HEK293 (cell line): ENCODE measurements around the gene FRMD5.

Source experiments
- BCL11A ChIP-seq: fragments of 450-650 bp; formaldehyde crosslinking; IDR thresholded peaks from 2 replicates; pipeline ENCODE4 v1.5.1; 2016; ENCODE audit warnings: low read depth, missing biosample characterization, missing genetic modification characterization
- EGR2 ChIP-seq: fragments of 450-650 bp; formaldehyde crosslinking; IDR thresholded peaks from 2 replicates; pipeline ENCODE4 v1.5.1; 2016; ENCODE audit warnings: low read depth, missing biosample characterization, missing genetic modification characterization
- IKZF3 ChIP-seq: fragments of 450-650 bp; IDR thresholded peaks from 2 replicates; pipeline ENCODE4 v1.5.0; 2018; ENCODE audit warnings: missing biosample characterization, mild to moderate bottlenecking, missing genetic modification characterization, moderate library complexity
- KLF17 ChIP-seq: fragments of 450-650 bp; formaldehyde crosslinking; IDR thresholded peaks from 2 replicates; pipeline ENCODE4 v1.5.1; 2016; ENCODE audit warnings: missing biosample characterization, missing genetic modification characterization
- OSR2 ChIP-seq: fragments of 450-650 bp; formaldehyde crosslinking; IDR thresholded peaks from 2 replicates; pipeline ENCODE4 v1.5.1; 2016; ENCODE audit warnings: missing biosample characterization, missing genetic modification characterization
- SCRT2 ChIP-seq: fragments of 450-650 bp; formaldehyde crosslinking; IDR thresholded peaks from 2 replicates; pipeline ENCODE4 v1.5.1; 2016; ENCODE audit warnings: missing biosample characterization, missing genetic modification characterization
- TRIM28 ChIP-seq: IDR thresholded peaks from 2 replicates; pipeline ENCODE4 v1.6.1; 2011; ENCODE audit warnings: low read length, control low read depth, borderline replicate concordance
- ZBTB1 ChIP-seq: fragments of 450-650 bp; formaldehyde crosslinking; IDR thresholded peaks from 2 replicates; pipeline ENCODE4 v1.5.1; 2016; ENCODE audit warnings: missing biosample characterization, missing genetic modification characterization
- ZBTB20 ChIP-seq: fragments of 450-650 bp; formaldehyde crosslinking; IDR thresholded peaks from 2 replicates; pipeline ENCODE4 v1.5.1; 2016; ENCODE audit warnings: missing biosample characterization, missing genetic modification characterization
- ZBTB44 ChIP-seq: fragments of 450-650 bp; IDR thresholded peaks from 2 replicates; pipeline ENCODE4 v1.5.1; 2018; ENCODE audit warnings: missing biosample characterization, mild to moderate bottlenecking, missing genetic modification characterization
- ZEB2 ChIP-seq: fragments of 450-650 bp; formaldehyde crosslinking; IDR thresholded peaks from 2 replicates; pipeline ENCODE4 v1.5.1; 2016; ENCODE audit warnings: missing biosample characterization, missing genetic modification characterization
- ZFHX2 ChIP-seq: fragments of 450-650 bp; formaldehyde crosslinking; conservative IDR thresholded peaks from 2 replicates; pipeline ENCODE4 v1.5.1; 2016; ENCODE audit warnings: missing biosample characterization, missing genetic modification characterization
- ZNF10 ChIP-seq: fragments of 450-650 bp; formaldehyde crosslinking; IDR thresholded peaks from 2 replicates; pipeline ENCODE4 v1.5.1; 2017; ENCODE audit warnings: missing biosample characterization, missing genetic modification characterization
- ZNF133 ChIP-seq: fragments of 450-650 bp; formaldehyde crosslinking; IDR thresholded peaks from 2 replicates; pipeline ENCODE4 v1.5.1; 2016; ENCODE audit warnings: missing biosample characterization, missing genetic modification characterization
- ZNF148 ChIP-seq: fragments of 450-650 bp; formaldehyde crosslinking; IDR thresholded peaks from 2 replicates; pipeline ENCODE4 v1.5.0; 2017; ENCODE audit warnings: missing biosample characterization, missing genetic modification characterization, borderline replicate concordance
- ZNF16 ChIP-seq: fragments of 450-650 bp; formaldehyde crosslinking; IDR thresholded peaks from 2 replicates; pipeline ENCODE4 v1.5.1; 2016; ENCODE audit warnings: low read depth, missing biosample characterization, missing genetic modification characterization
- ZNF174 ChIP-seq: fragments of 450-650 bp; formaldehyde crosslinking; IDR thresholded peaks from 2 replicates; pipeline ENCODE4 v1.5.0; 2017; ENCODE audit warnings: missing biosample characterization, mild to moderate bottlenecking, missing genetic modification characterization
- ZNF18 ChIP-seq: fragments of 450-650 bp; formaldehyde crosslinking; IDR thresholded peaks from 2 replicates; pipeline ENCODE4 v1.5.1; 2016; ENCODE audit warnings: missing biosample characterization, missing genetic modification characterization
- ZNF223 ChIP-seq: fragments of 450-650 bp; formaldehyde crosslinking; IDR thresholded peaks from 2 replicates; pipeline ENCODE4 v1.5.1; 2016; ENCODE audit warnings: missing biosample characterization, missing genetic modification characterization
- ZNF248 ChIP-seq: fragments of 450-650 bp; formaldehyde crosslinking; IDR thresholded peaks from 2 replicates; pipeline ENCODE4 v1.5.1; 2017; ENCODE audit warnings: missing biosample characterization, missing genetic modification characterization
- ZNF26 ChIP-seq: fragments of 450-650 bp; formaldehyde crosslinking; IDR thresholded peaks from 2 replicates; pipeline ENCODE4 v1.5.1; 2016; ENCODE audit warnings: missing biosample characterization, missing genetic modification characterization
- ZNF324 ChIP-seq: fragments of 450-650 bp; formaldehyde crosslinking; IDR thresholded peaks from 2 replicates; pipeline ENCODE4 v1.5.1; 2016; ENCODE audit warnings: missing biosample characterization, missing genetic modification characterization
- ZNF350 ChIP-seq: fragments of 450-650 bp; formaldehyde crosslinking; IDR thresholded peaks from 2 replicates; pipeline ENCODE4 v1.5.0; 2017; ENCODE audit warnings: missing biosample characterization, mild to moderate bottlenecking, missing genetic modification characterization
- ZNF394 ChIP-seq: fragments of 450-650 bp; formaldehyde crosslinking; IDR thresholded peaks from 2 replicates; pipeline ENCODE4 v1.5.1; 2016; ENCODE audit warnings: missing biosample characterization, missing genetic modification characterization, mild to moderate bottlenecking, moderate library complexity, borderline replicate concordance
- ZNF48 ChIP-seq: fragments of 450-650 bp; formaldehyde crosslinking; IDR thresholded peaks from 2 replicates; pipeline ENCODE4 v1.5.1; 2016; ENCODE audit warnings: missing biosample characterization, missing genetic modification characterization
- ZNF549 ChIP-seq: fragments of 450-650 bp; IDR thresholded peaks from 2 replicates; pipeline ENCODE4 v1.5.1; 2018; ENCODE audit warnings: missing biosample characterization, missing genetic modification characterization, mild to moderate bottlenecking, inconsistent platforms, moderate library complexity
- ZNF629 ChIP-seq: fragments of 450-650 bp; formaldehyde crosslinking; IDR thresholded peaks from 2 replicates; pipeline ENCODE4 v1.5.1; 2017; ENCODE audit warnings: missing biosample characterization, missing genetic modification characterization
- ZNF645 ChIP-seq: fragments of 450-650 bp; formaldehyde crosslinking; IDR thresholded peaks from 2 replicates; pipeline ENCODE4; 2016; ENCODE audit warnings: missing biosample characterization, missing genetic modification characterization
- ZNF658 ChIP-seq: fragments of 450-650 bp; formaldehyde crosslinking; IDR thresholded peaks from 2 replicates; pipeline ENCODE4; 2016; ENCODE audit warnings: missing biosample characterization, missing genetic modification characterization
- ZNF670 ChIP-seq: fragments of 450-650 bp; formaldehyde crosslinking; IDR thresholded peaks from 2 replicates; pipeline ENCODE4 v1.5.1; 2016; ENCODE audit warnings: missing biosample characterization, missing genetic modification characterization, low read depth
- ZNF701 ChIP-seq: fragments of 450-650 bp; formaldehyde crosslinking; IDR thresholded peaks from 2 replicates; pipeline ENCODE4 v1.5.1; 2016; ENCODE audit warnings: missing biosample characterization, missing genetic modification characterization
- ZNF777 ChIP-seq: fragments of 450-650 bp; formaldehyde crosslinking; IDR thresholded peaks from 2 replicates; pipeline ENCODE4 v1.5.1; 2017; ENCODE audit warnings: missing biosample characterization, missing genetic modification characterization, borderline replicate concordance

Gene FRMD5

GRCh38 chr15:43826508-43827341 is 368.3 kb downstream of the FRMD5 start, which contains the start of gene WDR76 (continued):
- TF ChIP-seq ZNF174 (tag by site-specific recombination), result no peak
- peak; percentile 62; the same call in 1 of the 2 replicates for TF ChIP-seq ZNF324 (tag by site-specific recombination)
- no peak for TF ChIP-seq TRIM28
- TF ChIP-seq ZNF10 (tag by site-specific recombination), result no peak
- no peak for TF ChIP-seq ZNF26 (tag by site-specific recombination)
- peak; percentile 75 for TF ChIP-seq ZEB2 (tag by site-specific recombination)
- no peak for TF ChIP-seq ZNF133 (tag by site-specific recombination)
- no peak for TF ChIP-seq ZNF350 (tag by site-specific recombination)
- 0 out of 2 replicates have a peak, but pooled peaks have one; percentile 13 for TF ChIP-seq IKZF3
- TF ChIP-seq ZFHX2 (tag by site-specific recombination), result peak; percentile 19; the same call in 1 of the 2 replicates
- no peak for TF ChIP-seq ZNF777 (tag by site-specific recombination)
- TF ChIP-seq ZNF148, result no peak
- no peak for TF ChIP-seq ZBTB44 (tag by site-specific recombination)
- no peak for TF ChIP-seq ZNF658 (tag by site-specific recombination)
- no peak for TF ChIP-seq ZNF16 (tag by site-specific recombination)
- no peak for TF ChIP-seq ZNF670
- peak; percentile 24 for TF ChIP-seq ZNF629 (tag by site-specific recombination)
- TF ChIP-seq ZBTB1 (tag by site-specific recombination), result no peak
- no peak for TF ChIP-seq ZNF223 (tag by site-specific recombination)
- TF ChIP-seq ZNF645 (tag by site-specific recombination), result no peak
- peak; percentile 77 for TF ChIP-seq OSR2 (tag by site-specific recombination)
- TF ChIP-seq ZBTB20 (tag by site-specific recombination), result no peak
- TF ChIP-seq ZNF549 (tag by site-specific recombination), result no peak
- no peak for TF ChIP-seq ZNF701
- no peak for TF ChIP-seq ZNF248 (tag by site-specific recombination)
- no peak for TF ChIP-seq SCRT2 (tag by site-specific recombination)
- no peak for TF ChIP-seq ZNF18 (tag by site-specific recombination)
- 0 out of 2 replicates have a peak, but pooled peaks have one; percentile 42 for TF ChIP-seq KLF17
- TF ChIP-seq BCL11A (tag by site-specific recombination), result 0 out of 2 replicates have a peak, but pooled peaks have one; percentile 50
- TF ChIP-seq ZNF394 (tag by site-specific recombination), result no peak
- TF ChIP-seq EGR2 (tag by site-specific recombination), result no peak
- TF ChIP-seq ZNF48 (tag by site-specific recombination), result no peak
